Measurements from ENCODE around the gene CELF4.
A peak's percentile ranks its signal among the peaks of the same experiment; 100 is the strongest.

CELF4 gene

DNA sequence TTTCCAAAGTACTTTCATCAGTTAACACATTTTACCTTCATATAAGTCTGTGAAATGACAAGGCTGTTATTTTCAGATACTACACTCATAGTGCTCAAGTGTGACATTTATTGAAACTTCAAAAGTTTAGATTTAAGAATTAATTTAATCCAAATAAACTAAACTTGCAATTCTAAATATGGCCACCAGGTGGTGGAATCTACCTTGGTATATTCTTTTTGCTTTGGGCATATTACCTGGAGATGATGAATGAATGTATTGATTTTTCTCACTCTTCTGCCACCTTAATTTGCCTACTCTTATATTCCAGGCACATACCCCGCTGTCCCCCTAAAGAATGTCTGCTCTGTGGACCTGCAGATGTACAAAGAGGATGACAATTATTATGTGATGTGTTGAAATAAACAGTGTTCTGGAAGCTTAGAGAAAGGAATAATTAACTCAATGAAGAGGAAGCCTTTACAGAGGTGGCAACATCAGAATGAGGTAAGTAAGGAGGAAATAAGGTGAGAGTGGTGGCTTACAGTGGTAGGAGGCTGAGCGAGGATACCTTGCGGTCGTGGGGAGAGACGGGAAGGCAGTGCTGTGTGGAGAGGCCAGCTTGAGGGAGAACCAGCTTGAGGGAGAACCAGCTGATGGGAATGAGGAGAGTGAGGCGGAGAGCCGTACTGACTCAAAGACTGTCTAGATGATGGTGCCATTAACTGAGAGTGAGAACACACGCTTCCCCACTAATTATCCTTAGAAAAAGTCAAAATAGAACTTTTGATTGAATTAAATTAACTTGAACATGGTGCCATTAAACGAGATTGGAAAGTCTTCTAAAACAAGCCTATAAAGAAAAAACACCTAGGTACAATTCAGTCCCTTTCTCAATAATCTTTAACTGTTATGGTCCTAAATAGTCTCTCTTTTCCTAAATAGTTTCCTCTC lies 179.5 kb downstream of the CELF4 start:
- in situ Hi-C loops (cut with HindIII; ENCODE audit: low sequenced_read_pairs): no loop called here
- peak; percentile 43 for DNase-seq (ENCODE audit: low read depth, low spot score)
- TF ChIP-seq, protein P1, sequence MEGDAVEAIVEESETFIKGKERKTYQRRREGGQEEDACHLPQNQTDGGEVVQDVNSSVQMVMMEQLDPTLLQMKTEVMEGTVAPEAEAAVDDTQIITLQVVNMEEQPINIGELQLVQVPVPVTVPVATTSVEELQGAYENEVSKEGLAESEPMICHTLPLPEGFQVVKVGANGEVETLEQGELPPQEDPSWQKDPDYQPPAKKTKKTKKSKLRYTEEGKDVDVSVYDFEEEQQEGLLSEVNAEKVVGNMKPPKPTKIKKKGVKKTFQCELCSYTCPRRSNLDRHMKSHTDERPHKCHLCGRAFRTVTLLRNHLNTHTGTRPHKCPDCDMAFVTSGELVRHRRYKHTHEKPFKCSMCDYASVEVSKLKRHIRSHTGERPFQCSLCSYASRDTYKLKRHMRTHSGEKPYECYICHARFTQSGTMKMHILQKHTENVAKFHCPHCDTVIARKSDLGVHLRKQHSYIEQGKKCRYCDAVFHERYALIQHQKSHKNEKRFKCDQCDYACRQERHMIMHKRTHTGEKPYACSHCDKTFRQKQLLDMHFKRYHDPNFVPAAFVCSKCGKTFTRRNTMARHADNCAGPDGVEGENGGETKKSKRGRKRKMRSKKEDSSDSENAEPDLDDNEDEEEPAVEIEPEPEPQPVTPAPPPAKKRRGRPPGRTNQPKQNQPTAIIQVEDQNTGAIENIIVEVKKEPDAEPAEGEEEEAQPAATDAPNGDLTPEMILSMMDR (IDR thresholded peaks at IDR 0.05; ENCODE audit: low read depth, low read length): peak; percentile 49
- no peak overlapping the region for H3K4me3 ChIP-seq (ENCODE audit: low read depth, low read length)

DNA sequence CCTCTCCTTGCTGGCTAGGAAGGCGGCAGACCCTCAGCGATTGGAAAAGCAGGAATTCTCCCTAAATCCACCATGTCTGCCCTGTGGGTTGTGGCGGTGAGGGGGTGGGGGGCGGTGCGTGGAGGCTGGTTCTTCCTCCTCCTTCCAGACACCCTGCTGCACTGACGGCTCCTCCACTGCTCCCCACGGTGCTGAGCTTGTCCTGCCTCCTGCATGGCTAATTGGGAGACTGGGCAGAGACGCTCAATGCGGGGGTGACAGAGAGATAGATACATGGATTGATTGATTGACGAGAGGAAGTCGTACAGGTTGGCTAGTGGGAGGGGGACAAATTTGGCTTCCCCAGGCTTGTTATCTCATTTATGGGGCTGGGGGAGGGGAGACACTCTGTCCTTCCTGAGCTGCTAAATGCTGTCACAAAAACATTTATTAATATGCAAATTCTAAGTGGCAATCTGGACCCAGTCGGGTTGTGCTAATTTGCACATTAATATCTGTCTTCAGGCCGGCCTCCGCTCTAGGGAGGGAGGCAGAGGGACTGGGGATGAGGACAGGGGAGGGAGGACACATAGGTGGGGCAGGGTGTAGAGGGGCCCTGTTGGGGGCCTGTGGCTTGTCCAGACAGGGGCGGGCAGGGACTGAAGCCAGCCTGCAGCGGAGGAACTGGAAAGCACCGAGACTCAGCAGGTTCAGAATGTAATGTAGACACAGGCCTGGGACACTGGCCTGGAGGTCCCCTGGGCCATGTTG lies 181.6 kb downstream of the CELF4 start:
- no peak for DNase-seq (ENCODE audit: low read depth, low spot score)
- H3K4me3 ChIP-seq (ENCODE audit: low read depth, low read length): no peak overlapping the region
- TF ChIP-seq, protein P1 (IDR thresholded peaks at IDR 0.05; ENCODE audit: low read depth, low read length): no peak
- in situ Hi-C loops (cut with HindIII; ENCODE audit: low sequenced_read_pairs): no loop called here

DNA sequence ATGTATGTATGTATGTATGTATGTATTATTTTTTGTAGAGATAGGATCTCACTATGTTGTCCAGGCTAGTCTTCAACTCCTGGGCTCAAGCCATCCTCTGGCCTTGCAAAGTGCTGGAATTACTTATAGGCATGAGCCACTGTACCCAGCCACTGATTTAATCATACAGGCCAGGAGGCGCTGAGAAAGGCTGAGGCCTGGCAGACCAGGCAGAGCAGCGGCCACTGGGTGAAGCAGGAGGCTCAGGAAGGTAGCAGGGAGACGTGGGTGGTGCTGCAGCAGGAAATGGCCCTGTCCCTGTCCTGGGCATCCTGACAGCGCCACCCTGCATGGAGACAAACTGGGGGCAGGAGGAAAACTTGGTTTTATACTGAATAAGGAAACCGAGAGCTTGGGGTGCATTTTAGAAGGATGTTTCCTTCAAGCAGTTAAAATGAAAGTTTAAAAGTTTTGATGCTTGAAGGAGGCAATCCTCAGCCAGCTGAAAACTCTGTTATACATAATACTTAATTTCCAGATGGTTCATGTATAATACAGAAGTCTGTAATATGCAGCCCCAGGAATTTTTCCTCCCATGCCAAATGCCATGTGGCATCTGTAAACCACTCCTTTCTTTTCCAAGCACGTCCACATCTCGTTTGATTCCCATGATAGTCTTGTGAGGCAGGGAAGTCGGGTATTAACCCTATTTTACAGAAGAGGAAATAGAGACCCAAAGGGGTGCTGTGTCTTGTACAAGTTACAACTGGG lies 182.4 kb downstream of the CELF4 start:
- in situ Hi-C loops (cut with HindIII; ENCODE audit: low sequenced_read_pairs): no loop called here
- TF ChIP-seq, protein P1 (IDR thresholded peaks at IDR 0.05; ENCODE audit: low read depth, low read length): no peak
- H3K4me3 ChIP-seq (ENCODE audit: low read depth, low read length): no peak overlapping the region
- DNase-seq (ENCODE audit: low read depth, low spot score): no peak

DNA sequence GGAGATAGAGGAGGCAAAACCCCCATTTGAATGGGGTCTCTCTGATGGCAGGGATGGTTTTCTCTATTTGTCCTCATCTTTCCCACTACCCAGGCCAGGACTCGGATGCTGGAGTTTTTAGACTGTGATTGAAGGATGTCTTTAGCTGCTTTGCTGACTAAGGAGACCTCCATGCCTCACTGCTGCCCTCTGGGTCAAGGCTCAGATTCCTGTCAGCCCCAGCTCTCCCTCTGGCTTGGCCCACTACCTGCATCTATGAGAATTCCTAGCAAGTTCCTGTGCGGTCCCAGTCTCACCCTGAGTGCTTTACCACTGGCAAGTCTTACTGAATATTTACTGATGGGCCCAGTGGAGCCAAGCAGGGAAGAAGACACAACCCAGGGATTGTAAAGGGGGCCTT lies 184.0 kb downstream of the CELF4 start:
- TF ChIP-seq, protein P1 (IDR thresholded peaks at IDR 0.05; ENCODE audit: low read depth, low read length): no peak

DNA sequence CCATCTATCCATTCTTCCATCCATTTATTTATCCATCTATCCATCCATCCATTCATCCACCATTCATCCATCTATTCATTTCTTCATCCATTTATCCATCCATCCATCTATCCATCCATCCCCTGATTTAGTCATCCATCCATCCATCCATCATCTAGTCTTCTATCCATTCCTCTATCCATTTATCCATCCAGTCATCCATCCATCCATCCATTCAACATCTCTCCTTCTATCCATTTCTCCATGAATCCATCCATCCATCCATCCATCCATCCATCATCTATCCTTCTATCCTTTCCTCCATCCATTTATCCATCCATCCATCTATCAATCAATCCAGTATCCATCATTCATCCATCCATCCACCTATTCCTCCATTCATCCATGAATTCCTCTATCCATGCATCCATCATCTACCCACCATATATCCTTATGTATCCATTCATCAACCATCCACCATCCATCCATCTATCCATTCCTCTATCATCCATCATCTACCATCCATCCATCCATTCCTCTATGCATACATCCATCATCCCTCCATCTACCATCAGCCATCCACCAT lies 185.0 kb downstream of the CELF4 start:
- DNase-seq (ENCODE audit: low read depth, low spot score): no peak
- TF ChIP-seq, protein P1 (IDR thresholded peaks at IDR 0.05; ENCODE audit: low read depth, low read length): no peak
- H3K4me3 ChIP-seq (ENCODE audit: low read depth, low read length): no peak overlapping the region
- in situ Hi-C loops (cut with HindIII; ENCODE audit: low sequenced_read_pairs): no loop called here

More for the DNA sequence above, 184.0 kb downstream of the CELF4 start:
- in situ Hi-C loops (cut with HindIII; ENCODE audit: low sequenced_read_pairs): no loop called here
- no peak for DNase-seq (ENCODE audit: low read depth, low spot score)
- H3K4me3 ChIP-seq (ENCODE audit: low read depth, low read length): no peak overlapping the region
